Esophagus (tissue), 2 donors: Measurements from ENCODE around the gene MED7. TPM values are rescaled to one million over a fixed set of nuclear protein-coding genes. Genes with fewer than 3 reads are reported as not detected.

Experiments
- H3K27ac ChIP-seq, 2 donors: one replicate each; pipeline ENCODE4 v1.5.1; 2013; ENCODE audit warnings: low read depth in 2 of 2, mild to moderate bottlenecking in 2 of 2, inconsistent platforms in 1 of 2, low read length in 1 of 2, moderate library complexity in 1 of 2
- H3K27me3 ChIP-seq, 2 donors: one replicate each; pipeline ENCODE4 v1.6.1; 2013; ENCODE audit warnings: low read length in 2 of 2, control low read depth in 1 of 2, mild to moderate bottlenecking in 1 of 2; ENCODE audit not compliant: insufficient read depth in 2 of 2, control insufficient read depth in 1 of 2
- H3K36me3 ChIP-seq, 2 donors: one replicate each; pipeline ENCODE4 v1.6.1; 2013; ENCODE audit warnings: low read length in 1 of 2; ENCODE audit not compliant: control insufficient read depth in 2 of 2, insufficient read depth in 2 of 2
- H3K4me1 ChIP-seq, 2 donors: one replicate each; pipeline ENCODE4 v1.6.1; 2013; ENCODE audit warnings: low read length in 1 of 2; ENCODE audit not compliant: control insufficient read depth in 2 of 2, insufficient read depth in 2 of 2
- H3K4me3 ChIP-seq, 2 donors: one replicate each; pipeline ENCODE4 v1.5.1; 2013; ENCODE audit warnings: low read length in 2 of 2, mild to moderate bottlenecking in 2 of 2, low read depth in 1 of 2, moderate library complexity in 1 of 2
- H3K9me3 ChIP-seq, 2 donors: one replicate each; pipeline ENCODE4 v1.6.1; 2013; ENCODE audit warnings: mild to moderate bottlenecking in 2 of 2, low read depth in 1 of 2, low read length in 1 of 2, moderate library complexity in 1 of 2; ENCODE audit not compliant: control insufficient read depth in 2 of 2, insufficient read depth in 1 of 2
- WGBS, 2 donors: extraction: QIAGEN DNeasy Blood & Tissue Kit; methylation state at CpG; one replicate each; pipeline ENCODE4 v1.1.7; 2013; 5-methylcytosine and 5-hydroxymethylcytosine counted together
- polyA plus RNA-seq, 2 donors: library from polyadenylated mRNA; stranded (reverse); fragments of 200-250 nt; gene quantifications; one replicate each; pipeline ENCODE4 v1.2.3, GENCODE V29; 2013
- donor health status: healthy with polysubstance abuse.
- donor health status: Bipolar disorder and iron deficiency.

MED7 gene
- polyA plus RNA-seq, 2 donors = 7.4 to 8.2 TPM

- no peak within 1 kb of the TSS for H3K4me3 ChIP-seq
- no peak within 1 kb of the TSS for H3K27ac ChIP-seq
- no peaks in the 10 kb centered on the region for H3K9me3 ChIP-seq
- H3K4me1 ChIP-seq = no peaks in the 10 kb centered on the region
- no peaks in the 10 kb centered on the region for H3K36me3 ChIP-seq
- H3K27me3 ChIP-seq = no peaks in the 10 kb centered on the region
- 61 to 70% methylated on average over 8 of the region's 8 CpGs for WGBS, 2 donors
Observed at GRCh38 chr5:157180374-157181264, 38.0 kb upstream of the MED7 start, which contains the start of gene ITK. TSS of gene ITK (plus strand) at chr5:157180840. CDS start at chr5:157180978, 138 bp downstream.

GRCh38 chr5:157178966-157179365, 36.3 kb upstream of the MED7 start:
- H3K4me3 ChIP-seq = no peak overlapping the region
- H3K27me3 ChIP-seq = no peaks in the 10 kb centered on the region
- H3K4me1 ChIP-seq = no peaks in the 10 kb centered on the region
- no peaks in the 10 kb centered on the region for H3K36me3 ChIP-seq
- WGBS, 2 donors = 62 to 78% methylated on average over 3 of the region's 3 CpGs
- H3K27ac ChIP-seq = no peak overlapping the region
- no peaks in the 10 kb centered on the region for H3K9me3 ChIP-seq

GRCh38 chr5:157177953-157178352, 35.3 kb upstream of the MED7 start:
- H3K27me3 ChIP-seq = no peaks in the 10 kb centered on the region
- H3K4me1 ChIP-seq = no peaks in the 10 kb centered on the region
- no peaks in the 10 kb centered on the region for H3K9me3 ChIP-seq
- no peaks in the 10 kb centered on the region for H3K36me3 ChIP-seq
- H3K27ac ChIP-seq = no peak overlapping the region
- WGBS, 2 donors = 60 to 64% methylated on average over 6 of the region's 6 CpGs
- H3K4me3 ChIP-seq = no peak overlapping the region

GRCh38 chr5:157175071-157175612, 32.5 kb upstream of the MED7 start:
- Histone ChIP-seq H3K36me3 (no peaks in the 10 kb centered on the region), H3K9me3 (no peaks in the 10 kb centered on the region), H3K4me3 (no peak overlapping the region), H3K27ac (no peak overlapping the region), H3K4me1 (no peaks in the 10 kb centered on the region), H3K27me3 (no peaks in the 10 kb centered on the region)
- WGBS, 2 donors = 90 to 92% methylated on average over 8 of the region's 8 CpGs

GRCh38 chr5:157172403-157172802, 29.7 kb upstream of the MED7 start:
- Histone ChIP-seq H3K27ac (no peak overlapping the region), H3K4me3 (no peak overlapping the region), H3K4me1 (no peaks in the 10 kb centered on the region), H3K9me3 (no peaks in the 10 kb centered on the region), H3K27me3 (no peaks in the 10 kb centered on the region), H3K36me3 (no peaks in the 10 kb centered on the region)
- WGBS, 2 donors = 44 to 64% methylated on average over 2 of the region's 2 CpGs

GRCh38 chr5:157168286-157168685, 25.6 kb upstream of the MED7 start:
- WGBS, 2 donors = 95 to 96% methylated on average over 5 of the region's 5 CpGs
- Histone ChIP-seq H3K9me3 (no peaks in the 10 kb centered on the region), H3K27ac (no peak overlapping the region), H3K27me3 (no peaks in the 10 kb centered on the region), H3K4me1 (no peaks in the 10 kb centered on the region), H3K4me3 (no peak overlapping the region), H3K36me3 (no peaks in the 10 kb centered on the region)

GRCh38 chr5:157167214-157167621, 24.6 kb upstream of the MED7 start:
- H3K36me3 ChIP-seq = no peaks in the 10 kb centered on the region
- no peaks in the 10 kb centered on the region for H3K4me1 ChIP-seq
- no peaks in the 10 kb centered on the region for H3K27me3 ChIP-seq
- no peaks in the 10 kb centered on the region for H3K9me3 ChIP-seq
- H3K27ac ChIP-seq = no peak overlapping the region
- 59 to 63% methylated on average over 4 of the region's 4 CpGs for WGBS, 2 donors
- no peak overlapping the region for H3K4me3 ChIP-seq

- H3K27me3 ChIP-seq = no peaks in the 10 kb centered on the region
- H3K4me3 ChIP-seq = no peak within 1 kb of the TSS
- H3K4me1 ChIP-seq = no peaks in the 10 kb centered on the region
- no peaks in the 10 kb centered on the region for H3K36me3 ChIP-seq
- H3K27ac ChIP-seq = no peak within 1 kb of the TSS
- no peaks in the 10 kb centered on the region for H3K9me3 ChIP-seq
- WGBS, 2 donors = 83 to 88% methylated on average over 7 of the region's 7 CpGs
Observed at GRCh38 chr5:157166214-157167213, 23.8 kb upstream of the MED7 start, which contains the start of gene GARIN3. TSS of gene GARIN3 (minus strand) at chr5:157166264. CDS start at chr5:157166168, 96 bp downstream.

- Histone ChIP-seq H3K27ac (no peak overlapping the region), H3K27me3 (no peaks in the 10 kb centered on the region), H3K36me3 (no peaks in the 10 kb centered on the region), H3K4me3 (no peak overlapping the region), H3K4me1 (no peaks in the 10 kb centered on the region), H3K9me3 (no peaks in the 10 kb centered on the region)
- WGBS, 2 donors = 86 to 89% methylated on average over 14 of the region's 14 CpGs
Observed at GRCh38 chr5:157165668-157166067, 23.0 kb upstream of the MED7 start.
